NCI-H1048 (cell line): Measurements from ENCODE around the gene SMTN.
"Not testable (repeated sequence)": the region's sequence is repeated elsewhere in the genome, so short reads cannot be mapped to it uniquely, and the experiment has no call there.

Source experiments
- DNase-seq: peaks from one replicate; lab custom pipeline; 2025; lab: John Stamatoyannopoulos, UW

Gene SMTN

DNA sequence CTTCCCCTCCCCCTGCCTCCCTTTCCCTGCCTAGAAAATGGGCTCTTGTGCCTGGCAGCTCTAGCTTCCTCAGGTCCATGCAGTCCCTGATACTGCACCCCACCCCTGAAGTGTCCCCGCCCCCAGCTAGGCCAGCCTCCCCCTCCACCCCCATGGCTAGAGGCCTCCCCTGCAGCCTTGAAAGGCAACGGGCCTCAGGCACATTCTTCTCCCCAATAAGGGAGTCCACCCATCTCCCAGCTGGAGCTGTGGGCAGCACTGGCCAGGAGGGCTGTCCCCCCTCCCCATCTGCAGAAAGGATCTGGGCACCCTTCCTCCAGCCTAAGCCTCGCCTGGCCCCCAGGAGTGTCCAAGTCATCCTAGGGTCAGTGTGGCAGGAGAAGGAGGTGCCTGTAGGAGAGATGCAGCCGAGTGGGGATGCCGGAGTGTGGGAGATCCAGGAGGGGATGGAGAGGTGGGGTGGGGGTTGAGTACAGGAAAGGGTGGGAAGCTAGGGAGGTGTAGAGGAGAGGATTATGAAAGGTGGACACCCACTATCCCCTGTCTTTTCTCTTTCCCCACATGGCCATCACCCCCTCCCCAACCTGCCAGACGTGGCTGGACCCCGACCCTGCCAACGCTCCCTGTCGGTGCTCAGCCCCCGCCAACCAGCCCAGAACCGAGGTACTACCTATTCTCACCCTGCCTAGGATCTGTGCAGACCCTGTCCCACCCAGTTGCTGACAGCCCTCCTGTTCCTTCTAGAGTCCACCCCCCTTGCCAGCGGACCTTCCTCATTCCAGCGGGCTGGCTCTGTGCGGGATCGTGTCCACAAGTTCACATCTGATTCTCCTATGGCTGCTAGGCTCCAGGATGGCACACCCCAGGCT lies 9.3 kb downstream of the SMTN start:
- DNase-seq, result no peak

DNA sequence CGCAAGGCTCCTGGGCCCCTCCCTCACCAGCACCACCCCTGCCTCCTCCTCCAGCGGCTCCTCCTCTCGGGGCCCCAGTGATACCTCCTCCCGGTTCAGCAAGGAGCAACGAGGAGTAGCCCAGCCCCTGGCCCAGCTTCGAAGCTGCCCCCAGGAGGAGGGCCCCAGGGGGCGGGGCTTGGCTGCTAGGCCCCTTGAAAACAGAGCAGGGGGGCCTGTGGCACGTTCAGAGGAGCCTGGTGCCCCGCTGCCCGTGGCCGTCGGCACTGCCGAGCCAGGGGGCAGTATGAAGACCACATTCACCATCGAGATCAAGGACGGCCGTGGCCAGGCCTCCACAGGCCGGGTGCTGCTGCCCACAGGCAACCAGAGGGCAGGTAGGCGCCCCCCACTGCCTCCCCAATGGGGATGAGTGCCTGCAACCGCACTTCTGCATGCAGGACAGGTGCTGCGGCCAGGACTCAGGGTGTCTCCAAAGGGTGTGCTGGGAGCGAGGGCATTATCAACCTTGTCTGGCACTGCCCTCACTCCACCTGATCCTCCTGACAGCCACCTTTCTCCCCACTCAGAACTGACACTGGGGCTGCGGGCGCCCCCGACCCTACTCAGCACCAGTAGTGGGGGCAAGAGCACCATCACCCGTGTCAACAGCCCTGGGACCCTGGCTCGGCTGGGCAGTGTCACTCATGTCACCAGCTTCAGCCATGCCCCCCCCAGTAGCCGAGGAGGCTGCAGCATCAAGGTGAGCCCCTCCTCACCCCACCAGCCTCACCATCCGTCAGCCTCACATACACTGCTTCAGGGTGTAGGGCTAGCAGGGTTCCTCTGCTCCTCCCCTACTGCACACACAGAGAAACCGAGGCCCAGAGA lies 10.2 kb downstream of the SMTN start:
- no peak for DNase-seq

DNA sequence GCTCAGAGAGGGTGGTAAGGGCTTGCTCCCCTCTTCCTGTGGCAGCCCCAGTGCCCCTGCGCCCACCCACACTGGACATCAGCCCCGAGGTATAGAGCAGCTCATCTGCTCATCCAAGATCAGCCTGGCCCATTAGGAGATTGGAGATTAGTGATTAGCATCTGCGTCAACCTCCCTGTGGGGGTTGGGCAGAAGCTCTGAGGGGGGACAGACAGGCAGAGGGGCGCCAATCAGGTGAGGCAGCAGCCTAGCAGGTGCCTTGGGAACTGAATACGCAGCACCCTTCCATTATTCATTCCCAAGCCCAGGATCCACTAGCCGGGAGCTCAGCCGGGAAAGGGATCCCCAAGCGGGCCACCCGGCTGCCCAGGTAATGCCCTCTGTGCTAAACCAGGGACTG lies 11.0 kb downstream of the SMTN start:
- no peak for DNase-seq

DNA sequence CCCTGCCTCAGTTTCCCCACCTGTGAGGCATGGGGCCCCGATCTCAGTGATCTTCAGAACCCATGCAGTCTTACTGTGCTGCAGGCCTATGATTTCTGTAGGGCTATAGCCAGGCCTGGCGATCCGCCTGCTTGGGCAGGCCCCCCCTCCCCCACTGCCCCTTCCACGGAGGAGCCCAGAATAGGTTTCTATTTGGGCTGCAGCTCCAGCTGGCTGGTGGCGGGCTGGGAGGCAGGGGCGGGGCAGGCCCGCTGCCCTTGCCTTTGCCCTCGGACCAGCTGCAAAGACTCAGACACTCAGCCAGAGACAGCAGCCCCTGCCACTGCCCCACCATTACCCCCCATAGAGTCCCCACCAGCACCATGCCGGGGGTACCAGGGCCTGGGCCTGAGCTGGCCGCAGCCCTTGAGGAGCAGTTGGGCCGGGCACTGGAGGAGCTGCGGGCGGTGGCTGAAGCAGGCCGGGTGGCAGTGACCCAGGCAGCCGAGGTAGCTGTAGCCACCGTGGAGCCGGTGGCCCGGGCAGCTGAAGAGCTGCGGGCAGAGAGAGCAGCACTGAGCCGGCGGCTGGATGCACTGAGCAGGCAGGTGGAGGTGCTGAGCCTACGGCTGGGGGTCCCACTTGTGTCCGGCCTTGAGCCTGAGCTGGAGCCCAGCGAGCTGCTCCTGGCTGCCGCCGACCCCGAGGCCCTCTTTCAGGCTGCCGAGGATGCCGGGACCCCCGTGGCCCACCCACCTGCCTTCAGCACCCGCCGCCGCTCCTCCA lies 12.2 kb downstream of the SMTN start:
- no peak for DNase-seq

DNA sequence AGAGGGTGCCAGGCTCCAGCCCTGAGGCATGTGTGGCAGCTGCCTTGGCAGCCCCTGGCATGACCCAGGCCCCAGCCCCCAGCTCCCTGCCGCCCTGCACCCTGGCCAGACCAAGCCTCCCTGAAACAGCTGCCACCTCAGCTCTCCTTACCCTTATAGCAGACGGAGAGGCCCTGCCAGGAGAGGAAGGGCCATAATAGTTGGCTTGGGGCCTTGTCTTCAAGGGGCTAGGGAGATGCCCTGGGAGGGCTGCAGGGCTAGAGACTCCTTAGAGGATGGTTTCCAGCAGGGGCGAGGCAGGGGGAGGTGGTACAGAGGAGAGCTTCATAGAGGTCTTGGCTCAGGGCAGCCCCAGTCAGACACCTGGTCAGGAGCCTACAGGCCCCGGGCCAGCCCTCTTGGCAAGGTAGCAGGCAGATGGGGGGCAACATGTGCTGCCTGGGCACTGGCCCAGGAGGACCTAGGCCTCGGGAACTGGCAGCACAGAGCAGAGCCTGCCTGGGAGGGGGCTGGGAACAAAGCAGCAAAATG lies 13.0 kb downstream of the SMTN start:
- no peak for DNase-seq

DNA sequence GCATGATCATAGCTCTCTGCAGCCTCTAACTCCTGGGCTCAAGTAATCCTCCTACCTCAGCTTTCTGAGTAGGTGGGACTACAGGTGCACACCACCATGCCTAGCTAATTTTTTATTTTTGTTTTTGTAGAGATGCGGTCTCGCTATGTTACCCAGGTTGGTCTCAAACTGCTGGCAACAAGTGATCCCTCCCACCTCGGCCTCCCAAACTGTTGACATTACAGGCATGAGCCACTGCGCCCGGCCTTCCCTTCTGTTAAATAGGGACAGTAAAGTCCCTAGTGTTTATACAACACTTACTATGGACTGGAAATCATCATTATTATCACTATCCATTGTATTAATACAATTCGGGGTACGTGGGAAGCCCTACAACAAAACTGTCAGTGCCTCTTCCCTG lies 13.6 kb downstream of the SMTN start:
- no peak for DNase-seq

DNA sequence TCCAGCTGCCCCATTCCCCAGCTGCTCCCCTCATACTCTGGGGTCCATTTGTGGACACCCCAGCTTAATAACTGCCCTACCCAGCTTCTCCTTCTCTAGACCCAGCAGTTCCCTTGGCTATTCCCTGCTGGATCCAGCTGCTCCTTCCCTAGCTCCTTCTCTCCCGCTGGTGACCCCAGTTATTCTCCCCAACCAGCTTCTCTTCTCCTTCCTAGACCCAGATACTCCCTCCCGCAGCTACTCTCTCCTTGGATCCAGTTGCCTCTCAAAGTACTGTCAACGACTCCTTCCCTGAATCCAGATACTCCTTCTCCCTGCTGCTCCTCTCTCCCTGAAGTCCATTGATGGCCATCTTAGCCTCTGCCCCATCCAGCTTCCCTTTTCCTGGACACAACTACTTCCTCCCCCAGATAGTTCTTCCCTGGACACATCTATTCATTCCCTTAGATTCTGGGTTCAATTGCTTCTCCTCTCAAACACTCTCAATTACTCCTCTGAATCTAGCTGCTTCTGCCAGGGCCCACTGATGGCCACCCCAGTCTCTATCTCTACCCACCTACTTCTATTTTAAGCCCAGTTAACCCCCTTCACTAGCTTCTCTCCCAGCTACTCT lies 14.6 kb downstream of the SMTN start:
- no peak for DNase-seq

DNA sequence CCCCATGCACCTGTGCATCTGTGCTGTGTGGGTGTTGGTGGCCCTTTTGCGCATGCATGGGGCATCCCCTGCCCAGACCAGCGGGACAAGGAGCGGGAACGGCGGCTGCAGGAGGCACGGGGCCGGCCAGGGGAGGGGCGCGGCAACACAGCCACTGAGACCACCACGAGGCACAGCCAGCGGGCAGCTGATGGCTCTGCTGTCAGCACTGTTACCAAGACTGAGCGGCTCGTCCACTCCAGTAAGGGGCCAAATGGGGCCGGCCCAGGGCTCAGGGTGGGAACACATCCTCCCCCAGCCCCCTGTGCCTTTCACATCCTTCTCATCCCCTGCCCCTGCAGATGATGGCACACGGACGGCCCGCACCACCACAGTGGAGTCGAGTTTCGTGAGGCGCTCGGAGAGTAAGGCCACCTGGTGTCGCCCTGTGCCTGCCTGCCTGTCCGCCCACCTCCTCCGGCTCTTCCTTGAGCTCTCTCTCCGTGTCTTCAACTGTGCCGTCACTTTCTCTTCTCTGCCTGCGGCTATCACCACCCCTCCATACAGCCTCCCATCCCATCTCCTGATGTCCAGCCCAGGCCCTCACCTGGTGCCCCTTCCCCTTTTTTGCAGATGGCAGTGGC lies 15.7 kb downstream of the SMTN start:
- DNase-seq, result no peak

DNA sequence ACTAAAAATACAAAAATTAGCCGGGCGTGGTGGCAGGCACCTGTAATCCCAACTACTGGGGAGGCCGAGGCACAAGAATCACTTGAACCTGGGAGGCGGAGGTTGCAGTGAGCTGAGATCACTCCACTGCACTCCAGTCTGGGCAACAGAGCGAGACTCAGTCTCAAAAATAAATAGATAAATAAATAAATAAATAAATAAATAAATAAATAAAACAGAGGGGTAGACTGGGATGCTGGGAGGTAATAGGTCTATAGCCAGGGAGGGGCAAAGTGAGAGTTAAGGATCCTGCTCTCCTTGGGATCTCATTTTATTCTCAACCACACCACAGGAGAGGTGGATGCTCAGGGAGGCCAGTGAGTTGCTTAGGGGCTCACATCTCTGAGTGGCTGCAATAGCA lies 16.4 kb downstream of the SMTN start:
- DNase-seq, result not testable (repeated sequence)

DNA sequence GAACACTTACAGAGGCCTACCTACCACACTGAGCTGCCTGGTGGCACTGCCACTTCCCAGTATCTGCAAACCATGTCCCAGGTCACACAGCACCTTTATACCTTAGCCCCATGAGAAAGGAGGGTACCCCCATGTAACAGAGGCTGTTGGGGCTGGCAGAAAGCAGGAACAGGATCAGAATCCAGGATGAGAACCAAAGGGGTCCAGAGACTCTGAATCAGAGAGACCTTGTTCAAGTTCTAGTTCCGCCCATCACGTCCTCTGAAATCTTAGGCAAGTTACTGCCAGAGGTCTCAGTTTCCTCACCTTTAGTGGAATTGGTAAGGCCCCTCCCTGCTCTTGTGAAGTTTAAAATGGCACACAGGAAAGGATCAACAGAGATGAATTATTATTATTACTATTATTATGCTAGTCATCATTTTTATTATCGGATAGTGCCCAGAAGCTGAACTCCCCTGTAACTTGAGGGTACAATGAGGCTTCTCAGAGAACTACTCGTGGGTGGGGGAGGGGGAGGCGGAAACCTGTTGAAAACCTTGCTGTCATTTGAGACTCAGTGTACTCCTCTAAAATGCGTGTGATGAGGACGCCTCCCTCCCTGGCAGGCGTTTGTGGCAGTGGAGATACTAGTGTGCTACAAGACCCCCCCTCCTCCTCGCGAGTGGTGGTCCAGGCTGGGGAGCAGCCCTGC lies 17.0 kb downstream of the SMTN start:
- DNase-seq, result no peak

DNA sequence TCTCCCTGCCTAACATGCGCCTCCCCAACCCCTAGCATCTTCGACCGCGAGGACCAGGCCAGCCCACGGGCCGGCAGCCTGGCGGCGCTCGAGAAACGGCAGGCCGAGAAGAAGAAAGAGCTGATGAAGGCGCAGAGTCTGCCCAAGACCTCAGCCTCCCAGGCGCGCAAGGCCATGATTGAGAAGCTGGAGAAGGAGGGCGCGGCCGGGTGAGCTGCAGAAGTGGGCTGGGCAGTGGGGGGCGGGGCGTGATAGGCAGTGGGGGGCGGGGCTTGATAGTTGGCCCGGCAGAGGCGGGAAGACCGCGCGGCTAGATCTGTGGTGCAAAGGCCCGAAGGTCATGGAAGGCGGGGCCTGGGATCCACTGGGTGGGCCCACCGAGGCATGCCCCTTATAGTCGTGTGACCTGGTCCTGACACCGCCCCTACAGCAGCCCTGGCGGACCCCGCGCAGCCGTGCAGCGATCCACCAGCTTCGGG lies 17.6 kb downstream of the SMTN start:
- DNase-seq, result no peak

DNA sequence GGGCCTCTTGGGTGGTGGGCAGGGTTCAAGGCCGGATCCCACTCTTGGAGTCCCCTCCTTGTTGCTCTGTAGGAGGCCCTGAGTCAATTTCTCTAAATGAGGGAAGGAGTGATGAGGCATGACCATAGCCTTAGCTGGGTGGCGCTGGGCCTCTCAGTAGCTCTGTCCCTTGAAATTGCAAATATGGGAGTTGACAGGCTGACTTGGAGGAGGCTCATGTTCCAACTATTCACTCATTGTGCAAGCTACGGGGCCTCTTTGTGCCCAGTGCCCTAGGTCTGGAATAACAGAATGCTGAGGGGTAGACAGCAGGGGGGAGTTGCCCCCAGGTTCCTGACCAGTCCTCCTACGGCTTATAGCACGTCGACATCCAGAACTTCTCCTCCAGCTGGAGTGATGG lies 18.3 kb downstream of the SMTN start:
- DNase-seq, result no peak

DNA sequence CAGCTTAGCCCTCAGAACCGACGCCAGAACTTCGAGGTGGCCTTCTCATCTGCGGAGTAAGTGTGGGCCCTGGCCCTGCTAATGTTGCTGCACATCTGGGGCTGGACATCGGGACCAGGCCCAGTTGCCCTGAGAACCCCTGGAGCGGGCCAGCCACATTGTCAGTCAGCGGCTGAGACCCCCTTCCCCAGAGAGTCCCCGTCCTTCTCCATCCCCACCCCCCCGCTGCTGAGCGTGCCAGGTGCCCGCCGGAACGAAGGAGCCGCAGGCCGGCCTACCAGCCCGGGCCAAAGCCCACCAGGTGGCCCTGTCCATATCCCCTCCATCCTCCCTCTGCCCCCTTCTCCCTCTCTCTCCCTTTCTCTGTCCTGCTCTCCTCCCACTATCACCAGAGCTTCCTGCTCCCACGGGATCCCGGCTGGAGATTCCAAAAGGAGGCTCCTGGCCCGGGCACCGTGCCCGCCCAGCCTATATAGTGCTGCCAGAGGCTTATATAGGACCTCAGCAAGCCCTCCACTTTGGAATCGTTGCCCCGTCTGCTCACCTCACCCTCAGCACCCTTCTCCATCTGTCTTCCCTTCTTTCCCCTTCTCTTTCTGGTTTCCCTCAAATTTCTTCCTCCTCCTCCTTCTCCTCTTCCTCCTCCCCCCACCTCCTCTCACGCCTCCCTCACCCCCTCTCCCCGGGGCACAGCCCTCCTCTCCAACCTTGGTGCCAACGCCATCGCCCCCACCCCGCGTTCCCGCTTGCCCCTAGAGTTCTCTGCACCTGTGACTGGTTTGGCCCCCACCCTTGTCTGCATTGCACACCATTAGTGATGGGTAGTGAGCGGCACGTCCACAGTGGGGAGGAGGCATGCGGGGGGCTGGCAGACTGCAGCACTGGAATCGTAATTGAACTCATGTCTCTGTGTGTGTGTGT lies 19.0 kb downstream of the SMTN start:
- no peak for DNase-seq

DNA sequence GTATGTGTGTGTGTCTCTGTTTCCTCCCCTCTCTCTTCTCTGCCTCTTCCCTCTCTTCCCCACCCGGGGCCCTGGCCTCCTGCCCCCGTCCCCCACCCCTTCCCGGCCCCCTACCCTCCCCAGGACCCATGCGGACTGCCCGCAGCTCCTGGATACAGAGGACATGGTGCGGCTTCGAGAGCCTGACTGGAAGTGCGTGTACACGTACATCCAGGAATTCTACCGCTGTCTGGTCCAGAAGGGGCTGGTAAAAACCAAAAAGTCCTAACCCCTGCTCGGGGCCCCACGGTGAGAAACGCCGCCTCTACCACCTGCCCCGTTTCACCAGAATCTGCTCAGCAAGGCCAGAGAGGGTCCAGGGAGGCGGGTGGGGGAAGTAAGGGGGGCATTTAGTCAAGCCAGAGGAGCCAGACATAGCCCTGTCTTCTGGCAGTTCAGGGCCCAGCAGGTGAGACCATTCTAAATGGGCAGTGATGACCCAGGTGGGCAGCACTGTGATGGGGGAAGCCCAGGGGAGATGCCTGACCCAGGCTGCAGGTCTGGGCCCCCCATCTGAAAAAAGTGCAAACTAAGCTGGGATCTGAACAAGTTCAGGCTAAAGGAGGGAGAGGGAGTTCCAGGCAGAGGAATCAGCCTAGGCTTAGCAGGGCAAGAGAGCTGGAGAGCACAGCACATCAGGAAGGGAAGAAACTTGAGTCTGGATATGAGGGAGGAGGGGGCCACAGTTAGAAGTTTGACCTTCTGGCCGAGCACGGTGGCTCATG lies 19.8 kb downstream of the SMTN start:
- DNase-seq, result no peak

DNA sequence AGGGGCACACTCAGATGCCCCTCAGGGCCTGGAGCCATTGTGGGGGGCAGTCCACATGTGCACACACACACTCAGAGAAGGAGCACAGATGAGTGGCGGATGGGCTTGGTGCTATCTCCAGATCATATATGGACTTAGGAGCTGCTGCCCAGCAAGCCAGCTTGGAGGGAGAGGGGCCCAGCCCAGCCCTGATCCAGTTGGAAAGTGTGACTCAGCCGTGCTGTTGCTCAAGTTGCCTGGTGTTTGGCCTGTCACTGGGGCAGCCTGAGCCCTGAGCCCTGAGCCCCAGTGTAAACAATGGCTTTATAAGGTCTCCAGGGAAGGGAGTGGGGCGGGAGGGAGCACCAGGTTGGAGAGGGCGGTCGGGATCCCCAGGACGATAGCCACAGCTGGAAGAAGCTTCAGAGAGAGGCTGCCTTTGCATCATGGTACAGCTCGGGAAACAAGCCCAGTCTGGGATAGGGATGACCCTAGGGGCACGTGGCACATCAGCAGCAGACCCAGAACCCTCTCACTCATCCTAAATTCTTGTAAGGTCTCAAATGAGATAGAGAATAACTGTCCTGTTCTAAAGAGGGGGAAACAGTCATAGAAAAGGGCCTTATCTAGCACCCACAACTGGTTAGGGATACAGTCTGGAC lies 21.4 kb downstream of the SMTN start:
- DNase-seq, result no peak

DNA sequence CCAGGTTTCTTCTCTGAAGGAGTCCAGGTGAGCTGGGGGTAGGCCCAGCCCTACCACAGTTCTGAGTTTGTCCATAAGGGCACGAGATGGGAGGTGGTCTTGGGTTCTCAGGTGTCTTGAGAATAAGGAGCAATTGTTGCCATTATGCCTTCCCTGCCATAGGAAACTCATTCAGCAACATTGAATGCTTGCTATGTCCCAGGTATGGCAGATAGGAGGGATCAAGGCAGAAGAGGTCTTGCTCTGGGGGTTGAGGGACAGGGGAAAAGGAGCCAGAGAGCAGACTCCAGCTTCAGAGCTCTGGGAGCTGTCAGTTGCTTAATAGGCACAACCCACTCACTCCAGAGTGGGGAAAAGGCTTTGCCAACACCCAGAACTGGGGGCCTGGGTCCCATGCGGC lies 22.0 kb downstream of the SMTN start:
- no peak for DNase-seq

DNA sequence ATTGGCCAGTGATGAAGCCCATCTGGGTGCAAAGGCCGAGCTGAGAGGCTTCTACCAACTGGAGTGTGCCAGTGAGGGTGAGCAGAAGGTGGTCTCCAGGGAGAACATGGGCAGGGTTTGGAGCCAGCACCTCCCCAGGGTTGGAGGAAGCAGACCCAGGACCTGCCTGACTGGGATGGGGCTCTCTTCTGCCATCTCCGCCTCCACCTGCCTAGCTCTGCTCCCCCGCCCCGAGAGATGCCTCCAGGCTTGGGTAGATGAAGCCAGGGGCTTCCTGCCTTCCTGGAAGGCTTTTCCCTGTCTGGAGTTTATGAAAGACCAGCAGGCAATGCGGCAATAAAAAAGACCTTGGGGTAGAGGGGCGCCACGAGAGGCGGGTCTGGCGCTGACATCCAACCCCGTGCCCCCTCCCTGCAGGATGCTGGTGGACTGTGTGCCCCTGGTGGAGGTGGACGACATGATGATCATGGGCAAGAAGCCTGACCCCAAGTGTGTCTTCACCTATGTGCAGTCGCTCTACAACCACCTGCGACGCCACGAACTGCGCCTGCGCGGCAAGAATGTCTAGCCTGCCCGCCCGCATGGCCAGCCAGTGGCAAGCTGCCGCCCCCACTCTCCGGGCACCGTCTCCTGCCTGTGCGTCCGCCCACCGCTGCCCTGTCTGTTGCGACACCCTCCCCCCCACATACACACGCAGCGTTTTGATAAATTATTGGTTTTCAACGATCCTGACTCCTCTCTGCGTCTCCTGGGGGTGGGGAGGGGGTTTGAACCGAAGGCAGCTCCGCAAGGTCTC lies 23.0 kb downstream of the SMTN start:
- DNase-seq, result no peak
